Activated naive CD8-positive, alpha-beta T cell treated with anti-CD3 and anti-CD28 coated beads for 36 hours (primary cell): ENCODE results near the gene ARID5B. TPM values are rescaled to one million over a fixed set of nuclear protein-coding genes. Genes with fewer than 3 reads are reported as not detected.

Experiments used
- DNase-seq: peaks from one replicate; pipeline ENCODE4 v3.0.0; 2021
- H3K27ac Mint-ChIP-seq: one replicate; pipeline ENCODE4 v1.8.0; 2022; ENCODE audit warnings: mild to moderate bottlenecking, moderate library complexity, mixed read lengths
- H3K27me3 Mint-ChIP-seq: one replicate; pipeline ENCODE4 v1.8.0; 2022; ENCODE audit warnings: mild to moderate bottlenecking, mixed read lengths
- H3K36me3 Mint-ChIP-seq: one replicate; pipeline ENCODE4 v1.8.0; 2021; ENCODE audit warnings: mild to moderate bottlenecking, mixed read lengths
- H3K4me1 Mint-ChIP-seq: one replicate; pipeline ENCODE4 v1.8.0; 2021; ENCODE audit warnings: mixed read lengths
- H3K4me3 Mint-ChIP-seq: one replicate; pipeline ENCODE4 v1.8.0; 2022; ENCODE audit warnings: mild to moderate bottlenecking, moderate library complexity, mixed read lengths
- H3K9me3 Mint-ChIP-seq: one replicate; pipeline ENCODE4 v1.8.0; 2022; ENCODE audit warnings: mixed read lengths
- total RNA-seq, 2 experiments: library from RNA; stranded (reverse); gene quantifications; one replicate each; pipeline ENCODE4 v1.2.3, GENCODE V29; 2021

The ARID5B gene
- total RNA-seq, 2 experiments from 2014 or later, result 16.5 to 17.1 TPM

DNA sequence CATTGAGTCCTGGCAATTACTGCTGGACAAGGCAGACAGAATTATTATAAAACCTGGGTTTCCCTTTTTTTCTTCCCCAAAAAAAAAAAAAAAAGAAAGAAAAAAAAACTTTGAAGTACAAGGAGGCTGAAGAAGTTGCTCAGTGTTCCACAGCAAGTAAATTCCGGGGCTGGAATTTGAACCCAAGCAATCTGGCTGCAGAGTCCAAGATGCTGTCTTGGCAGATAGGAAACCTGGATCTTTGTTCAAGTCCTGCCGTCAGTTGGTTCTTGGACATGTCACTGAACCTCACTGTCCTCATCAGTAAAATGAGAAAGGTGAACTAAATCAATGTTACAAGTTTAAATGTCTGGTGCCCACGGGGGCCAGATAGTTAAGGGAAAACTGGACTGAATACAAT lies 35.3 kb downstream of the ARID5B start:
- peaks cover 78% of the 10 kb centered on the region for H3K4me1 Mint-ChIP-seq
- no peak overlapping the region for H3K4me3 Mint-ChIP-seq
- H3K27ac Mint-ChIP-seq, result peak overlapping the region; percentile 84
- peaks cover 62% of the 10 kb centered on the region for H3K36me3 Mint-ChIP-seq
- DNase-seq, result no peak
- no peaks in the 10 kb centered on the region for H3K27me3 Mint-ChIP-seq
- peaks cover 10% of the 10 kb centered on the region for H3K9me3 Mint-ChIP-seq

DNA sequence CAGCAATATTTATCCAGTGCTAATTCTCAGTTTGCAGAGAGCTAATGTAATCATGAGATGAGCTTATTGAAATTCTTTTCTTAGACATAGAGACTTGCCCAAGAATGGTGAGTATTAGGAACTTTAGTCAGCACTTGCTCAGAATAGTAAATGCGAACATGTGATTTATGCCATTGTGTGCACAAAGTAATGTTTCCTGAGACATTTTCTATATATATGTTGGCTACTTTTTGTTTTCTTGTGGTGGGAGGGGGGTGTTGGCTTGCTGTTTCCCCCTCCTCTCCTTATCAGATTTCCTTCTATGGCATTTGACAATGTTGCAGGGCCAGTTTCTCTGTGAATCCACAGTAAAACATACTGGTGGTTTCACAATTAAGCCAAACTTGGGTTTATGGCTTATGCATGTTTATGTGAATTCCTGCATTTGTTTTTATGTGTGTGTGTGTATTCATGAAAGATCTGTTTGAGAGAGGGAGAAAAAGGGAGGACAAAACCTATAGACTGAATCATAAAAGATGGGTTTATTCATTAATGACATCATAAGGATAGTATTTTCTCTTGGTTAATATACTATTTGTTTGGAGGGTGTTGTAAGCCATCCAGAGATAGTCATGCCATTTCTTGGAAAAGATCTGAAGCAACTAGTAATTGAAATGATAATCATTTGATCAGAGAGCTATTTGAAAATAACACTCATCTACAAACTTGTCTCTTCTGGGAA lies 36.3 kb downstream of the ARID5B start:
- DNase-seq, result no peak
- Mint-ChIP-seq H3K27me3 (no peaks in the 10 kb centered on the region), H3K4me1 (peaks cover 83% of the 10 kb centered on the region), H3K4me3 (no peak overlapping the region), H3K27ac (peak overlapping the region; percentile 84), H3K36me3 (peaks cover 64% of the 10 kb centered on the region), H3K9me3 (peaks cover 10% of the 10 kb centered on the region)

DNA sequence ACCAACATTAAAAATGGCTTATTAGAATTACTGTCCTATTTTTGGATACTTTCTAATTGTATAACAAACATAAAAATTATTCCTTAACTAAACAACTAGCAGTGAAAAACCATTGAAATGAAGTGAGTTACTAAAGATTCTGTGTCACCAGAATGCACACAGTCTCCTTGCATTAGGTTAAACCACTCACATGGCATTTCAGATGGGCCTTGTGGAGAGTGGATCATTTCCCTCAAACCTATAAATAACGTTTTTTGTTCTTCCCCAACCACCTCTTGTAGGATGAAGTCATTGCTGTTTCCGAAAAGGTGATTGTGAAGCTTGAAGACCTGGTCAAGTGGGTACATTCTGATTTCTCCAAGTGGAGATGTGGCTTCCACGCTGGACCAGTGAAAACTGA lies 38.4 kb downstream of the ARID5B start:
- no peak for DNase-seq
- Mint-ChIP-seq H3K4me3 (peak overlapping the region; percentile 44), H3K27ac (peak overlapping the region; percentile 84), H3K4me1 (peaks cover 82% of the 10 kb centered on the region), H3K36me3 (peaks cover 55% of the 10 kb centered on the region), H3K27me3 (no peaks in the 10 kb centered on the region), H3K9me3 (peaks cover 7% of the 10 kb centered on the region)

DNA sequence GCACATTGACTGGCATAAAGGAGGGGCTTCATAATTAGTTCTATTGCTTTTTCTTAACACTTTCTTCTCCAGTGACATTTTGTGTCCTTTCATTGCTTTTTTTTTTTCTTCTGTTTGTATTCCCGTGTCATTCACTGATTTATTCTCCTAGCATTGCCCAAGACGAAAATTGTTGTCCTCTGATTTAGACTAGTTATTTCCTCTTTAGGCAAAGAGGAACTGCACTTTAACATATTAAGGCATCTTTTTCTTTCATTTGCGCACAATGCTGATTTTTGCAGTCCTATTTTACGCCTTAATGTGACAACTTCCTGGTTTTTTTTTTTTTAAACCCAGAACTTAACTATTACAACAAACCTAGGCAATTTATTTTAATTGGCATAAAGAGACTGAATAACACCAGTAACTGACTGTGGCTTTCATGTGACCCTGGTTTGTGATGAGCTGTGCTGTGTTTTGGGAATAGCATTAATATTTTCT lies 39.7 kb downstream of the ARID5B start:
- H3K36me3 Mint-ChIP-seq, result peaks cover 53% of the 10 kb centered on the region
- H3K4me3 Mint-ChIP-seq, result peak overlapping the region; percentile 37
- peak overlapping the region; percentile 98 for H3K27ac Mint-ChIP-seq
- no peaks in the 10 kb centered on the region for H3K27me3 Mint-ChIP-seq
- peaks cover 85% of the 10 kb centered on the region for H3K4me1 Mint-ChIP-seq
- no peak for DNase-seq
- H3K9me3 Mint-ChIP-seq, result peaks cover 7% of the 10 kb centered on the region

DNA sequence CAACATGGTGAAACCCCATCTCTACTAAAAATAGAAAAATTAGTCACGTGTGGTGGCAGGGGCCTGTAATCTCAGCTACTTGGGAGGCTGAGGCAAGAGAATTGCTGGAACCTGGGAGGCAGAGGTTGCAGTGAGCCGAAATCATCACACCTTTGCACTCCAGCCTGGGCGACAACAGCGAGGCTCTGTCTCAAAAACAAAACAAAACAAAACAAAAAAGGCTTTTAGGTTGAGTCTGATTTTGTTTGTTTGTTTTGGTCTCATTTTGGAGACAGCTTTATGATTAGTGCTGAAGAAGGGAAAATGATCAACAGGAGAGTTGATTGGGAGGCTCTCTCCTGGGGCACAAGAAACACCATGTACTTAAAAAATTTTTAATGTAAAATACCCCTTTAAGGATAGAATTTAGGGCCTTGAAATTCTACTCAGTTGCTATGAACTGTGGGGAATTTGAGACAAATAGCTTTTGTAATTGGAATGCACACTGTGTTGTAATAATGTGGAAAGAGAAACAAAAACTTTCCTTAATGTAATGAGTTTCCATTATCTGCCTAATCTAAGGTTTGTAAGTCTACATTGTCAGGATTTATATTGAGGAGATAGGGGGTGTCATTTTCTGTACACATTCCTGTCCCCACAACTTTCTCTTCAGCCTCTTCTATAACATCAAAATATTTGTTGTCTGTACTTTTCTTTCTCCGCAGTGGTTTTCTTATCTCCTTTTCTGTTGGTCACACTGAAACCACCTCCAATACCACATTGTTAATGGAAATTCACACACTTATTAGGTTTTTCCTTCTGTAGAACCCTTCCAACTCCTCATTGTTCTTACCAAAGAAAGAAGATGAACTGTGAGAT lies 41.3 kb downstream of the ARID5B start:
- DNase-seq, result no peak
- Mint-ChIP-seq H3K9me3 (peaks cover 7% of the 10 kb centered on the region), H3K27ac (peak overlapping the region; percentile 98), H3K36me3 (peaks cover 65% of the 10 kb centered on the region), H3K4me1 (peaks cover 75% of the 10 kb centered on the region), H3K4me3 (peak overlapping the region; percentile 54), H3K27me3 (no peaks in the 10 kb centered on the region)

DNA sequence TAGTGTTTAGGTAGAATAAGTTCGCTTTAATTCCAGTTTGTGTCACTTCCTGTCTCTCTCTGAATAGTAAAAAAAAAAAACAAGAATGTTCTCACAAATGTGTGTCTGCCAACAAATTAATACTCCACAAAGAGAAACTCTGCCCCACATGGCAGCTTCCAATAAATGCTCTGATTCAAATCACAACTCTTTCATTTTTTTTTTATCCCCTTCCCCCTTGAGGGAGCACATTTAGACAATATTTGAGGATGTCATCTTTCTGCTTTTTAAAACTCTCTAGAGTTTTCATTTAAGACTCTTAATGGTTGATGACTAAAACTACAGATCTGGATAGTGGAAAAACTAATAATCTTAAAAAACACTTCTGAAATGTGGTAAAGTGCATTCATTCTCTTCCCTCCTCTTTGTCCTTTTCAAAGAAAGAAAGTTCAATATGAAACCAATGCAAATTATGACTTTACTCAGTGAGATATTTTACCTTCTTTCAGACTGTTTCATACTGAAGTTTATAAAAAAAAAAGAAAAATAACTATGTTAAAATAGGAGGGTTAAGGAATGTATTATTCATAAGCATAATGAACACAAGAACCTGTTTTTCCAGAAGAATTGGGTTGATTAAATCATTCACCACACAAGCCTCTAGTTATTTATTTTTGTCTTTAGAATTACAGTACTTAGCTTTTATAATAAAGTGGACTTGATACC lies 42.3 kb downstream of the ARID5B start:
- DNase-seq, result peak; percentile 24
- Mint-ChIP-seq H3K27ac (peak overlapping the region; percentile 98), H3K4me3 (peak overlapping the region; percentile 54), H3K9me3 (peaks cover 7% of the 10 kb centered on the region), H3K36me3 (peaks cover 68% of the 10 kb centered on the region), H3K4me1 (peaks cover 65% of the 10 kb centered on the region), H3K27me3 (no peaks in the 10 kb centered on the region)

DNA sequence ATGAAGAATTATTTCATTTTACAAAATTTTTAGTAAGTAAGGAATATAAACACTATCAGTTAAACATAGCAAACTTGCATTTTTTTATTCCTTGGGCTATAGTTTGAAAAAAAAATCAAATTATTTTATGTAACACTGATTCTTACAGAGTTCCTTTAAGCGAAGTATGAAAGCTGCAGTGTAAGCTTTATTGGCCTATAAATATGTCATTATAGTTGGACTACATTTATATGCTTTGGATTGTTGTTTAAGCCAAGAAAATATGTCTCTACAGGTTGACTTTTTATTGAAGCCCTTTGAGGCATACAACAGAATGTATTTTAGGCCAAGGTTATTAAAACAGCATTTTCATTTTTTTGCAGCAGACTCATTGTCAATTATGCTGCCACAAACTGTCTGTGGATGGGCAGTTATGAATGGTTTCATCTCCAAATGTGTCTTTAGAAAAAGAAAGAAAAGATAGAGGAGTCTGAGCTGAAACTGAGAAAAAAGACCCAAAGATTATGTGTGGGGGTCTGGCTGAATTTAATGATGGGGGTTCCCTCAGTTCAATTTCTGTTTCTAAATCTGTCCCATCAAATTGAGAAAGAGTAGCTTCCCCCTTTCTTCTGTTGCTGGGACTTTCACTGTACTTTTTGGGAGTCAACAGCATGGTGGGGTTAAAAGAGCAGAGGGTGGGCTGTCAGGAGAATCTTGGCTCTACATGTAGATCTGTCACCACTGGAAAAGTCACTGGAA lies 43.1 kb downstream of the ARID5B start:
- Mint-ChIP-seq H3K4me3 (peak overlapping the region; percentile 66), H3K27me3 (no peaks in the 10 kb centered on the region), H3K36me3 (peaks cover 67% of the 10 kb centered on the region), H3K9me3 (peaks cover 7% of the 10 kb centered on the region), H3K27ac (peak overlapping the region; percentile 98), H3K4me1 (peaks cover 57% of the 10 kb centered on the region)
- DNase-seq, result no peak

DNA sequence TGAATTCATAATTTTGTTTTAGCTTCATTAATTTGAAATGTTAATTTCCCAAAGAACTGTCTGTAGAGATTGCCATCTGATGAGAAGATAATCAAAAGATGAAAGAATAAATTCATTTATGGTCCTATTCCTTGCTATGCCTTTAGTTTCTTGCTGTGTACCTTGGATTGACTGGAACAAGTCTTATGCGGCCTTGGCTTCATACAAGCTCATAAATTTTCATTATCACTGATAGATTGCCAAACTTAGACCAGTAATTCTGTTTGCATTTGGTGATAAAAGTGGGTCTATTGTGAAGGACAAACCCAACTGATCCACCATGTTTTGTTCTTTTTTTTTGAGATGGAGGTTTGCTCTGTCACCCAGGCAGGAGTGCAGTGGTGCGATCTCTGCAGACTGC lies 48.2 kb downstream of the ARID5B start:
- Mint-ChIP-seq H3K4me3 (no peak overlapping the region), H3K27ac (no peak overlapping the region), H3K27me3 (no peaks in the 10 kb centered on the region), H3K9me3 (no peaks in the 10 kb centered on the region), H3K36me3 (peaks cover 72% of the 10 kb centered on the region), H3K4me1 (peaks cover 27% of the 10 kb centered on the region)
- no peak for DNase-seq

DNA sequence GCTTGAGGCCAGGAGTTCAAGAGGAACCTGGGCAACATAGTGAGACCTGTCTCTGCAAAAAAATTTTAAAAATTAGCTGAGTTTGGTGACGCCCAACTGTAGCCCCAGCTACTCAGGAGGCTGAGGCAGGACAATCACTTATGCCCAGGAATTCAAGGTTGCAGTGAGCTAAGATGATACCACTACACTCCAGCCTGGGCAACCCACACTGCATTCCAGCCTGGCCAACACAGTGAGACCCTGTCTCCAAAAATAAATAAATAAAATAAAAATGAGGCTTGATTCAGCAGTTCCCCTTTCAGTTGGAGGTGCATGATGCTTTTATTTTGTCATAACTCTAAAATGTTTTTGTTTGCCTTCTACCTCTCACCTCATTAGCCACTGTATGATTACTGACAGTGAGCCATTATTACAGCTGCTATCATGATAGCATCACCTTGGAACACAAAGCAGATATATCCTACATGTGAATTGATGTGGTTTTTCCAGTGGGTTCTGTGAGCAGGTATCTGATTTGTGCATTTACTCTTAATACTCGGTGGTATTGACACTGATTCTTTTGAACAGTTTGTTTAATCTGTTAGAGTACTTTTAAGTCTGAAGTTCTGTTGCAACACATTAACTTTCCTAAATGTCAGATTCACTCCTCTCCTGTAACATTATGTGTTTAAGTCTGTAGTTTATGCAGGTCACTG lies 49.1 kb downstream of the ARID5B start:
- Mint-ChIP-seq H3K4me1 (peaks cover 27% of the 10 kb centered on the region), H3K4me3 (no peak overlapping the region)

DNA sequence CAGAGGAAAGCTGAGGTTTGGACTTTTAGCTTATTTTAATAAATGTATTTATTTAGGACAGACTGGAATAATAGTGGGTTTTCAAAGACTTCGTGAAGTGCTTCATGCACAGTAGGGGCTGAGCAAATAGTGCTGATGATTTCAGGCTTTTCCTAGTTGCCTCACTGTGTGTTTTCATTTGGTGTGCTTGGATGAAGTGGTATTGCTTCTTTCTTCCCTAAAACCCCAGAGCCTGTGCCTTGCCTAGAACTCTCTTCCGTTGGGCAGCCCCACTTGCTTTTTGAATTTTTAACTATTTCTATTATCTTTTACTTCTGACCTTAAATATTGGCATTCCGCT lies 49.6 kb downstream of the ARID5B start:
- no peak overlapping the region for H3K4me3 Mint-ChIP-seq
- no peaks in the 10 kb centered on the region for H3K9me3 Mint-ChIP-seq
- H3K27me3 Mint-ChIP-seq, result no peaks in the 10 kb centered on the region
- H3K4me1 Mint-ChIP-seq, result peaks cover 27% of the 10 kb centered on the region
- no peak for DNase-seq
- no peak overlapping the region for H3K27ac Mint-ChIP-seq
- H3K36me3 Mint-ChIP-seq, result peaks cover 80% of the 10 kb centered on the region

More for the DNA sequence above, 49.1 kb downstream of the ARID5B start:
- Mint-ChIP-seq H3K9me3 (no peaks in the 10 kb centered on the region), H3K27me3 (no peaks in the 10 kb centered on the region), H3K27ac (peak overlapping the region; percentile 39), H3K36me3 (peaks cover 77% of the 10 kb centered on the region)
- DNase-seq, result no peak

DNA sequence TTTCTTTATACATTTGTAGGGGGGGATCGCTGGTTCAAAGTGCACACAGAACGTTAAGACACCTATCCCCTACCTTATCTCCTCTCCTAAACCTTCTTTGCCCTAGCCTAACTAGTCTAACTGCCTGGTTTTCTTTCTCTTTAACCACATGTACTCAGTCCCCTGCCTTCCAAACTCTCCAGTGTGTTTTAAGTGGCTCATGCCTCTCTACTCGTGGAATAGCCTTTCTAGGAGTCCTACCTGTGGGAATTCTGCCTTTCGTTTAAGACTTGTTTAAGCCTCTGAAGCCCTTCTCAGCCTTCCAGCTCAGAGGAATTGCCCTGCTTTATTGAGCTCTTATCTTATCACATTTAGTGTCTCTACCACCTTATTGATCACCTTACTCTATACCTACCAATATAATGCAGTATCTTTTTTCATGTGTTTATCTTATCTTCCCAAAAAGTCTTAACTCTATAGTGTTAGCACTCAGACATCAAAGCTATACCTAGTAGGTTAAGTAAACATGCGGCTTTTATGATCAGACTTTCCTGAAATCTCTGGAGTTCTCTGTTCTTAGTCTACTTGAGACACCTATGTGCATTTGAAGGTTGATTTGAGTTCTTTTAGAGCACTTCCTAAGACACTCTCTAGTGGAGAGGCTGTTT lies 50.7 kb downstream of the ARID5B start:
- no peaks in the 10 kb centered on the region for H3K9me3 Mint-ChIP-seq
- DNase-seq, result no peak
- peaks cover 26% of the 10 kb centered on the region for H3K4me1 Mint-ChIP-seq
- no peak overlapping the region for H3K4me3 Mint-ChIP-seq
- no peaks in the 10 kb centered on the region for H3K27me3 Mint-ChIP-seq
- peaks cover 74% of the 10 kb centered on the region for H3K36me3 Mint-ChIP-seq
- H3K27ac Mint-ChIP-seq, result no peak overlapping the region

DNA sequence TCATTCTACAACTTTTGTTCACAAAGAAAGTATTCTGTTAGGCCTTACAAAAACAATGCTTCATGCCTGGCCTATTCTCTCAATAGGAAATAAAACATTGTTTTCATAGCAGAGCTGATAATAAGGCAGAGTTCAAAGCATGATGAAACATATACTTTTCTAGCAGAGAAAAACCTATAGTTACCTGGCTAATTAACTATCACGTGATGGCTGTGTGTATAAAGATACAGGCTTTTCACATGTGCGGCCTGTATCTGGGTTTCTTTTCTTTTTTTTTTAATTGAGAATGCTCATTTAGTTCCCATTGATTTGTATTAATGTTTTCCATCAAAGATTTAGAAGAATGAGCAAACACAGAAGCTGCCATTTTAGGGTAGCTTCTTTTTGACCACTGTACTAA lies 51.7 kb downstream of the ARID5B start:
- no peak for DNase-seq
- H3K36me3 Mint-ChIP-seq, result peaks cover 71% of the 10 kb centered on the region
- no peak overlapping the region for H3K27ac Mint-ChIP-seq

DNA sequence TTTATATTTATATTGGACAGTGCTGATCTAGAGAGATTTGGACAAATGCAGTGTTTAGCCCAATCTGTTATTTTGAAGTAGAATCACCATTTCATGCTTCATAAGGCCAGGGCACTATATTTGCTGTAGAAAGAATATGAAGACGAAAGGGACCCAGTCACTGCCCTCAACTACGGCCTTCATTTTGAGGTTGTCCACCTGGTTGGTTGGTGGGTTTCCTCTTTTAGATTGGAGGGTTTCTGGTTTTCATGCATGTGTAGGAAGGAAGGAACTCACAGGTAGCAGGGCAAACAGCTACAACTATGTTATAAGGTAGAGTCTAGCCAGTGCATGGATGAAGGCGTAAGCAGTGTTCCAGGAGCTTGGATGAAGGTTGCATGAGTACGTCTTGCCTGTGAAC lies 56.3 kb downstream of the ARID5B start:
- Mint-ChIP-seq H3K4me1 (peaks cover 54% of the 10 kb centered on the region), H3K9me3 (no peaks in the 10 kb centered on the region), H3K27ac (no peak overlapping the region), H3K27me3 (no peaks in the 10 kb centered on the region), H3K36me3 (peaks cover 69% of the 10 kb centered on the region), H3K4me3 (no peak overlapping the region)
- DNase-seq, result no peak

More for the DNA sequence above, 51.7 kb downstream of the ARID5B start:
- no peaks in the 10 kb centered on the region for H3K27me3 Mint-ChIP-seq
- H3K9me3 Mint-ChIP-seq, result no peaks in the 10 kb centered on the region
- H3K4me3 Mint-ChIP-seq, result no peak overlapping the region
- peaks cover 32% of the 10 kb centered on the region for H3K4me1 Mint-ChIP-seq

DNA sequence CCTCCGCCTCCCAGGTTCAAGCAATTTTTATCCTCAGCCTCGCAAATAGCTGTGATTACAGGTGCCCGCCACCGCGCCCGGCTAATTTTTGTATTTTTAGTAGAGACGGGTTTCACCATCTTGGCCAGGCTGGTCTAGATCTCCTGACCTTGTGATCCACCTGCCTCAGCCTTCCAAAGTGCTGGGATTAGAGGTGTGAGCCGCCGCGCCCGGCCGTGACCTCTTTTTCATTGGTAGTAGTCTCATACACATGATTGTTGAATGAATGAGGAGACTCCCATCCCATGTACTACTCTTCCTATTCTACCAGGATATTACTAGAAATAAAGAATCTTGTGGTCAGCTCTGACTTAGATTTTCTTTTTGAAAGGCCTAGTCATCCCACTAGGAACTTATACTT lies 56.8 kb downstream of the ARID5B start:
- Mint-ChIP-seq H3K27ac (peak overlapping the region; percentile 56), H3K9me3 (no peaks in the 10 kb centered on the region), H3K27me3 (no peaks in the 10 kb centered on the region), H3K4me1 (peaks cover 59% of the 10 kb centered on the region), H3K36me3 (peaks cover 69% of the 10 kb centered on the region), H3K4me3 (no peak overlapping the region)
- DNase-seq, result no peak
